ENCODE measurements around the gene PUS7L.
"Not testable (repeated sequence)": the region's sequence is repeated elsewhere in the genome, so short reads cannot be mapped to it uniquely, and the experiment has no call there.

Gene PUS7L

GRCh38 chr12:43763769-43764168 lies 5.2 kb upstream of the PUS7L start:
- H3K4me3 ChIP-seq (ENCODE audit: control insufficient read depth, low read depth, low read length), result no peak overlapping the region
- DNase-seq (ENCODE audit: low read depth), result no peak
- TF ChIP-seq CTCF (conservative IDR thresholded peaks at IDR 0.05; ENCODE audit: control insufficient read depth, insufficient read depth, low read depth, low read length), result no peak

- no peak for DNase-seq (ENCODE audit: low read depth)
- no peak overlapping the region for H3K4me3 ChIP-seq (ENCODE audit: control insufficient read depth, low read depth, low read length)
- TF ChIP-seq CTCF (conservative IDR thresholded peaks at IDR 0.05; ENCODE audit: control insufficient read depth, insufficient read depth, low read depth, low read length), result no peak
Observed at GRCh38 chr12:43762596-43762995, 4.0 kb upstream of the PUS7L start.

GRCh38 chr12:43761500-43761899 lies 2.9 kb upstream of the PUS7L start:
- TF ChIP-seq CTCF (conservative IDR thresholded peaks at IDR 0.05; ENCODE audit: control insufficient read depth, insufficient read depth, low read depth, low read length), result no peak
- DNase-seq (ENCODE audit: low read depth), result no peak
- no peak overlapping the region for H3K4me3 ChIP-seq (ENCODE audit: control insufficient read depth, low read depth, low read length)

GRCh38 chr12:43760396-43760795 lies 1.8 kb upstream of the PUS7L start:
- no peak for TF ChIP-seq CTCF (conservative IDR thresholded peaks at IDR 0.05; ENCODE audit: control insufficient read depth, insufficient read depth, low read depth, low read length)
- no peak for DNase-seq (ENCODE audit: low read depth)
- H3K4me3 ChIP-seq (ENCODE audit: control insufficient read depth, low read depth, low read length), result peak overlapping the region; percentile 5

- H3K4me3 ChIP-seq (ENCODE audit: control insufficient read depth, low read depth, low read length), result peak overlapping the region; percentile 92
- DNase-seq (ENCODE audit: low read depth), result peak; percentile 33
- no peak for TF ChIP-seq CTCF (conservative IDR thresholded peaks at IDR 0.05; ENCODE audit: control insufficient read depth, insufficient read depth, low read depth, low read length)
Observed at GRCh38 chr12:43758247-43758727, 303 bp downstream of the PUS7L start.

- TF ChIP-seq CTCF (conservative IDR thresholded peaks at IDR 0.05; ENCODE audit: control insufficient read depth, insufficient read depth, low read depth, low read length), result no peak
- no peak for DNase-seq (ENCODE audit: low read depth)
- H3K4me3 ChIP-seq (ENCODE audit: control insufficient read depth, low read depth, low read length), result no peak overlapping the region
Observed at GRCh38 chr12:43754015-43754414, 4.6 kb downstream of the PUS7L start.

- not testable (repeated sequence) for H3K4me3 ChIP-seq (ENCODE audit: control insufficient read depth, low read depth, low read length); DNase-seq (ENCODE audit: low read depth)
Observed at GRCh38 chr12:43751360-43751759, 7.2 kb downstream of the PUS7L start.
